ENCODE results near the gene P2RX7.

P2RX7 gene

DNA sequence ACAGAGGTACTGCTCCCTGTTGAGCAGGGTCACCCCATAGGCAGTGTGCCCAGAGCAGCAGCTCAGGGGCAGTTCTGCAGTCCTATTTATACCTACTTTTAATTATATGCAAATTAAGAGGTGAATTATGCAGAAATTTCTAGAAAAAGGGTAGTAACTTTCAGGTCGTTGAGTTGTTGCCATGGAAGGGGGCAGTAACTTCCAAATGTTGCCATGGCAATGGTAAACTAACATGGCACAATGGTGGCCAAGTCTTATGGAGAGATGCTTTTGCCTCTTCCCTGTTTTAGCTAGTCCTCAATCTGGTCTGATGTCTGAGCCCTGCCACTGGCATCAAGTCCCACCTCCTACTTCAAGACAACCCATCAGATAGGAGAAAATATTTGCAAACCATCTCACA lies 30.4 kb upstream of the P2RX7 start:
- Histone ChIP-seq H2AFZ (ENCODE audit: low read depth, low read length) (no peak overlapping the region), H3K9ac (ENCODE audit: low read depth, low read length) (no peak overlapping the region), H3K4me2 (ENCODE audit: insufficient read depth, low read length) (no peak overlapping the region), H3K4me1 (ENCODE audit: insufficient read depth, low read length) (no peaks in the 10 kb centered on the region), H3K9me3 (ENCODE audit: insufficient read depth, low read length, severe bottlenecking) (peaks cover 8% of the 10 kb centered on the region), H4K20me1 (ENCODE audit: insufficient read depth, low read length) (no peaks in the 10 kb centered on the region), H3K36me3 (ENCODE audit: insufficient read depth, low read length) (no peaks in the 10 kb centered on the region), H3K79me2 (ENCODE audit: insufficient read depth, low read length) (no peaks in the 10 kb centered on the region), H3K27me3 (ENCODE audit: insufficient read depth, low read length, poor library complexity) (no peaks in the 10 kb centered on the region), H3K4me3 (ENCODE audit: low read depth in 1 of 2, low read length in 2 of 2) (no peak overlapping the region), H3K27ac (ENCODE audit: low read length) (no peak overlapping the region)
- ATAC-seq (ENCODE audit: insufficient read depth, low read depth) (no peak), DNase-seq (no peak)
- no peak for TF ChIP-seq CTCF (IDR thresholded peaks at IDR 0.05; ENCODE audit: borderline replicate concordance, extremely low read depth, low read length, poor library complexity, severe bottlenecking)
- TF ChIP-seq EZH2 (IDR thresholded peaks at IDR 0.05; ENCODE audit: borderline replicate concordance, low read depth, low read length, severe bottlenecking), result no peak

DNA sequence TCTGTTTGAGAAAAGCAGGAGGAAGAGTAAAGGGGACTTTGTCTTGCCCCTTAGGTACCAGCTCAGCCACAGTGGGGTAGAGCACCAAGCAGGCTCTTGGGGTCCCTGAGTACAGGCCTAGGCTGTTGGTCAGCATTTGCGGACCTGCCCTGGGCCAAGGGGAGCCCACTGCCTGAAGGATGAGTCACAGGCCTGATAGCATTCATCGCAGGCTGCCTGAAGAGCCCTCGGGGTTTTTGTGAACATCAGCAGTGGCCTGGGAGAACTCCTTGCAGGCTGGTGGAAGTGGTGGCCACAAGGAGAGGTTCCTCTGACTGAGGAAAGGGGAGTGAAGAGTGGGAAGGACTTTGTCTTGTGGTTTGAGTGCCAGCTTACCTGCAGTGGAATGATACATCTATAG lies 25.0 kb upstream of the P2RX7 start:
- Histone ChIP-seq H2AFZ (ENCODE audit: low read depth, low read length) (no peak overlapping the region), H3K4me3 (ENCODE audit: low read depth in 1 of 2, low read length in 2 of 2) (no peak overlapping the region), H3K4me2 (ENCODE audit: insufficient read depth, low read length) (no peak overlapping the region), H3K9ac (ENCODE audit: low read depth, low read length) (no peak overlapping the region), H3K4me1 (ENCODE audit: insufficient read depth, low read length) (no peaks in the 10 kb centered on the region), H3K27me3 (ENCODE audit: insufficient read depth, low read length, poor library complexity) (no peaks in the 10 kb centered on the region), H3K79me2 (ENCODE audit: insufficient read depth, low read length) (no peaks in the 10 kb centered on the region), H3K27ac (ENCODE audit: low read length) (no peak overlapping the region), H3K36me3 (ENCODE audit: insufficient read depth, low read length) (no peaks in the 10 kb centered on the region), H3K9me3 (ENCODE audit: insufficient read depth, low read length, severe bottlenecking) (no peaks in the 10 kb centered on the region), H4K20me1 (ENCODE audit: insufficient read depth, low read length) (no peaks in the 10 kb centered on the region)
- no peak for DNase-seq
- no peak for ATAC-seq (ENCODE audit: insufficient read depth, low read depth)
- TF ChIP-seq CTCF (IDR thresholded peaks at IDR 0.05; ENCODE audit: borderline replicate concordance, extremely low read depth, low read length, poor library complexity, severe bottlenecking), result no peak
- TF ChIP-seq EZH2 (IDR thresholded peaks at IDR 0.05; ENCODE audit: borderline replicate concordance, low read depth, low read length, severe bottlenecking), result no peak

DNA sequence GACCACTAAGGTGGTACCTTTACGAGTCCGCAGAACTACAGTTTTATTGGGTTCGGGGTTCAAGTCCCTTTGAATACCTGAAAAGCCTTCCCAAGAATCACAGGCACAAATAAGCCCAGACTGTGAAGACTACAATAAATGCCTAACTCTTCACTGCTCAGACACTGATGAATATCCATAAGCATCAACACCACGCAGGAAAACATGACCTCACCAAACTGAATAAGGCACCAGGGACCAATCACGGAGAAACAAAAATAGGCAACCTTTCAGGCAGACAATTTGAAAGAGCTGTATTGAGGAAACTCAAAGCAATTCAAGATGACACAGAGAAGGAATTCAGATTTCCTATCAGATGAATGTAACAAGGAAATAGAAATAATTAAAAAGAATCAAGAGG lies 24.2 kb upstream of the P2RX7 start:
- Histone ChIP-seq H3K4me2 (ENCODE audit: insufficient read depth, low read length) (no peak overlapping the region), H3K9ac (ENCODE audit: low read depth, low read length) (no peak overlapping the region), H3K27ac (ENCODE audit: low read length) (no peak overlapping the region), H3K4me1 (ENCODE audit: insufficient read depth, low read length) (no peaks in the 10 kb centered on the region), H2AFZ (ENCODE audit: low read depth, low read length) (no peak overlapping the region), H3K9me3 (ENCODE audit: insufficient read depth, low read length, severe bottlenecking) (no peaks in the 10 kb centered on the region), H4K20me1 (ENCODE audit: insufficient read depth, low read length) (no peaks in the 10 kb centered on the region), H3K27me3 (ENCODE audit: insufficient read depth, low read length, poor library complexity) (no peaks in the 10 kb centered on the region), H3K4me3 (ENCODE audit: low read depth in 1 of 2, low read length in 2 of 2) (no peak overlapping the region), H3K36me3 (ENCODE audit: insufficient read depth, low read length) (no peaks in the 10 kb centered on the region), H3K79me2 (ENCODE audit: insufficient read depth, low read length) (no peaks in the 10 kb centered on the region)
- TF ChIP-seq CTCF (IDR thresholded peaks at IDR 0.05; ENCODE audit: borderline replicate concordance, extremely low read depth, low read length, poor library complexity, severe bottlenecking) (no peak), EZH2 (IDR thresholded peaks at IDR 0.05; ENCODE audit: borderline replicate concordance, low read depth, low read length, severe bottlenecking) (no peak)
- ATAC-seq (ENCODE audit: insufficient read depth, low read depth), result no peak
- DNase-seq, result no peak

Measured in DND-41 (cell line).